Measurements from ENCODE around the gene PPP1R9A.
A peak's percentile ranks its signal among the peaks of the same experiment; 100 is the strongest.

The PPP1R9A gene

GRCh38 chr7:95045236-95045923 is 138.0 kb downstream of the PPP1R9A start:
- DNase-seq, result no peak

GRCh38 chr7:95046494-95047240 is 139.3 kb downstream of the PPP1R9A start:
- peak; percentile 20 for DNase-seq

GRCh38 chr7:95047291-95047690 is 139.9 kb downstream of the PPP1R9A start:
- no peak for DNase-seq

- no peak for DNase-seq
Observed at GRCh38 chr7:95052566-95053094, 145.2 kb downstream of the PPP1R9A start.

- no peak for DNase-seq
Observed at GRCh38 chr7:95054386-95054785, 147.0 kb downstream of the PPP1R9A start.

- no peak for DNase-seq
Observed at GRCh38 chr7:95055295-95055694, 147.9 kb downstream of the PPP1R9A start.

- no peak for DNase-seq
Observed at GRCh38 chr7:95056107-95056739, 148.8 kb downstream of the PPP1R9A start.

GRCh38 chr7:95056901-95057300 is 149.5 kb downstream of the PPP1R9A start:
- DNase-seq, result peak; percentile 22

GRCh38 chr7:95059842-95060313 is 152.5 kb downstream of the PPP1R9A start:
- no peak for DNase-seq

- no peak for DNase-seq
Observed at GRCh38 chr7:95062901-95063300, 155.5 kb downstream of the PPP1R9A start.

- DNase-seq, result no peak
Observed at GRCh38 chr7:95066737-95067530, 159.5 kb downstream of the PPP1R9A start.

GRCh38 chr7:95088536-95089215 is 181.3 kb downstream of the PPP1R9A start:
- no peak for DNase-seq

GRCh38 chr7:95089414-95090315 is 182.3 kb downstream of the PPP1R9A start:
- no peak for DNase-seq

GRCh38 chr7:95092324-95092723 is 184.9 kb downstream of the PPP1R9A start:
- no peak for DNase-seq

GRCh38 chr7:95095259-95095965 is 188.0 kb downstream of the PPP1R9A start:
- DNase-seq, result no peak

GRCh38 chr7:95095966-95096540 is 188.7 kb downstream of the PPP1R9A start:
- no peak for DNase-seq

GRCh38 chr7:95097291-95097690 is 189.9 kb downstream of the PPP1R9A start:
- DNase-seq, result no peak

- DNase-seq, result no peak
Observed at GRCh38 chr7:95097851-95098250, 190.5 kb downstream of the PPP1R9A start.

GRCh38 chr7:95099106-95099505 is 191.7 kb downstream of the PPP1R9A start:
- no peak for DNase-seq

GRCh38 chr7:95101422-95101821 is 194.0 kb downstream of the PPP1R9A start:
- no peak for DNase-seq

All from eye (tissue), 1 donor.